ENCODE measurements around the gene MRPS7. TPM values are rescaled to one million over a fixed set of nuclear protein-coding genes. Genes with fewer than 3 reads are reported as not detected.
A peak's percentile ranks its signal among the peaks of the same experiment; 100 is the strongest.

Gene MRPS7
- total RNA-seq, 1 donor from 2014 or later, result 38.2 TPM

DNA sequence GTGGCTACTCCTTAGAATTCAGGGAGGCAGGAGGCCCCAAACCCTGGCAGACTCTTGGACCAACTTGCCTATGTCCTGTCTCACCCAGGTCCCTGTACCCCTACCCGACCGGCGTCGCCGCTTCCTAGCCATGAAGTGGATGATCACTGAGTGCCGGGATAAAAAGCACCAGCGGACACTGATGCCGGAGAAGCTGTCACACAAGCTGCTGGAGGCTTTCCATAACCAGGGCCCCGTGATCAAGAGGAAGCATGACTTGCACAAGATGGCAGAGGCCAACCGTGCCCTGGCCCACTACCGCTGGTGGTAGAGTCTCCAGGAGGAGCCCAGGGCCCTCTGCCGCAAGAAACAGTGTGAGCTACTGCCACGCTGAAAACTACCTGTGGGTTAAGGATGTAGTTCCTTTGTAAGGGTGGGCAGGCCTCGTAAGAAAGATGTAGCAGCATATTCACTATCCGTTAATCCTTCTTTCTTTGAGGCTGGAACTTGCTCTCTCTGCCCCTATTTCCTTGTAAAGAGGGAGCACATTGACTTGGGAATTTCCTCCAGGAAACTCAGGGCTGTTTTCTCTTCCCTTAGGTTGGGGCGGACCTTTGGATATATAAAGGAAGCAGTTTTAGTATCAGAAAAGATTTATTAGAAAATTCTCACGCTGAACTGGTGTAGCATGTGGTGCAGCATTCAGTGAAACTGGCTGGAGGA is 4.1 kb downstream of the MRPS7 start:
- no peak overlapping the region for H3K4me3 Mint-ChIP-seq (ENCODE audit: unreplicated experiment)
- TF ChIP-seq, protein P1, sequence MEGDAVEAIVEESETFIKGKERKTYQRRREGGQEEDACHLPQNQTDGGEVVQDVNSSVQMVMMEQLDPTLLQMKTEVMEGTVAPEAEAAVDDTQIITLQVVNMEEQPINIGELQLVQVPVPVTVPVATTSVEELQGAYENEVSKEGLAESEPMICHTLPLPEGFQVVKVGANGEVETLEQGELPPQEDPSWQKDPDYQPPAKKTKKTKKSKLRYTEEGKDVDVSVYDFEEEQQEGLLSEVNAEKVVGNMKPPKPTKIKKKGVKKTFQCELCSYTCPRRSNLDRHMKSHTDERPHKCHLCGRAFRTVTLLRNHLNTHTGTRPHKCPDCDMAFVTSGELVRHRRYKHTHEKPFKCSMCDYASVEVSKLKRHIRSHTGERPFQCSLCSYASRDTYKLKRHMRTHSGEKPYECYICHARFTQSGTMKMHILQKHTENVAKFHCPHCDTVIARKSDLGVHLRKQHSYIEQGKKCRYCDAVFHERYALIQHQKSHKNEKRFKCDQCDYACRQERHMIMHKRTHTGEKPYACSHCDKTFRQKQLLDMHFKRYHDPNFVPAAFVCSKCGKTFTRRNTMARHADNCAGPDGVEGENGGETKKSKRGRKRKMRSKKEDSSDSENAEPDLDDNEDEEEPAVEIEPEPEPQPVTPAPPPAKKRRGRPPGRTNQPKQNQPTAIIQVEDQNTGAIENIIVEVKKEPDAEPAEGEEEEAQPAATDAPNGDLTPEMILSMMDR (IDR thresholded peaks at IDR 0.05), result no peak
- H3K36me3 Mint-ChIP-seq (ENCODE audit: low read depth), result peaks cover 5% of the 10 kb centered on the region
- DNase-seq (ENCODE audit: low spot score), result no peak
- H3K27me3 Mint-ChIP-seq (ENCODE audit: low read depth), result no peaks in the 10 kb centered on the region
- no peak overlapping the region for H3K27ac Mint-ChIP-seq (ENCODE audit: unreplicated experiment)
- no peaks in the 10 kb centered on the region for H3K9me3 Mint-ChIP-seq (ENCODE audit: low read depth)
- peaks cover 28% of the 10 kb centered on the region for H3K4me1 Mint-ChIP-seq (ENCODE audit: low read depth)

DNA sequence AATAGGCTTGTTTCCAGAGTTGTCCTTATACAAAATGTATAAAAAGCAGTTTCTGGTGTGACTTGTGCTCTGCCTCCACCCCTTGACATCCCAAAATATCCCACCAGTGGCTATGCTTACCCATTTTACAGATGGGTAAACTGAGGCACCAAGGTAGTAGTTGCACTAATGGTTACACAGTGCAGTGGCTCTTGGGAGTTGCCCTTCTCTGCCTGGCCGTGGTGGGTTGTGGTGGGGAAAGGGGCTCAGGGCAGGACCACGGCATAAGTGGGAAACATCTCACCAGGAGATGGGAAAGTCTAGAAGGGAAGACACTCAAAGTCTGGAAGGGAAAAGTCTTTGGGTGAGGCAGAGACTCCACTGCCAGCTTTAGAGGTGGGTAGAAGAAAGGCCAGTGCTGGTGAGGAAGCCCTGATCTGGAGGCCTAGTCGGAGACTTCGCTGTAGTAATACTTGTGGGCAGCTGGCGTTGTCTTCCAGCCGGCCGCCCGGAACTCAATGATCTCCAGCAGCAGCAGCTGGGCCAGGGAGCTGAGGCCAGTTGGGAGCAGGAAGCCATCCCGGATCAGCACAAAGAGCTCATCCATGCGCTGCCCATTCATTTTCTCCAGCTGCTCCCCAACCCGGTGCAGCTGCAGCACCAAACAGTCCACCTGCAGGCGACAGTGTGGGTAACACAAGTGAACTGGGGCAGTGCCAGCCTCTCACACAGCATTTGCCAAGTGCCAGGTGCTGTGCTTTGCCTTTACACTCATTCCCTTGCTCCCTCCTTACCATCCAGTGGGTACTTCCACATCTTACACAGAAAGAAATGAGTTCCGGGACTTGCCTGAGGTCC is 4.9 kb downstream of the MRPS7 start:
- no peak overlapping the region for H3K27ac Mint-ChIP-seq (ENCODE audit: unreplicated experiment)
- DNase-seq (ENCODE audit: low spot score), result no peak
- H3K27me3 Mint-ChIP-seq (ENCODE audit: low read depth), result no peaks in the 10 kb centered on the region
- no peak overlapping the region for H3K4me3 Mint-ChIP-seq (ENCODE audit: unreplicated experiment)
- H3K9me3 Mint-ChIP-seq (ENCODE audit: low read depth), result no peaks in the 10 kb centered on the region
- peaks cover 5% of the 10 kb centered on the region for H3K36me3 Mint-ChIP-seq (ENCODE audit: low read depth)
- peaks cover 24% of the 10 kb centered on the region for H3K4me1 Mint-ChIP-seq (ENCODE audit: low read depth)
- TF ChIP-seq, protein P1 (IDR thresholded peaks at IDR 0.05), result no peak

DNA sequence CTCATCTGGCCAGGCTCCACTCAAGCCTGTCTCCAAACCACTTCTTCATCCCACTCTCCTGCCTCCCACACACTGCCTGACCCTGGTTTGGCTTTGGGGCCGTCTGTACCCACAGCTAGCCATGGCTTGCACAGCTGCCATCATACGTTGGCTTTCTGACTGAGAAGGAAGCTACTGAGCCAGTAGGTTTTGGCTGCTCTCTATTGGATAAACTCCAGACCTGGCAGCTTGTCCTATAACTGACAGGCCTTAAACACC is 5.4 kb downstream of the MRPS7 start:
- TF ChIP-seq, protein P1 (IDR thresholded peaks at IDR 0.05), result no peak
- Mint-ChIP-seq H3K9me3 (ENCODE audit: low read depth) (no peaks in the 10 kb centered on the region), H3K36me3 (ENCODE audit: low read depth) (peaks cover 5% of the 10 kb centered on the region), H3K4me1 (ENCODE audit: low read depth) (peaks cover 27% of the 10 kb centered on the region), H3K27me3 (ENCODE audit: low read depth) (no peaks in the 10 kb centered on the region), H3K4me3 (ENCODE audit: unreplicated experiment) (no peak overlapping the region), H3K27ac (ENCODE audit: unreplicated experiment) (no peak overlapping the region)
- DNase-seq (ENCODE audit: low spot score), result no peak

DNA sequence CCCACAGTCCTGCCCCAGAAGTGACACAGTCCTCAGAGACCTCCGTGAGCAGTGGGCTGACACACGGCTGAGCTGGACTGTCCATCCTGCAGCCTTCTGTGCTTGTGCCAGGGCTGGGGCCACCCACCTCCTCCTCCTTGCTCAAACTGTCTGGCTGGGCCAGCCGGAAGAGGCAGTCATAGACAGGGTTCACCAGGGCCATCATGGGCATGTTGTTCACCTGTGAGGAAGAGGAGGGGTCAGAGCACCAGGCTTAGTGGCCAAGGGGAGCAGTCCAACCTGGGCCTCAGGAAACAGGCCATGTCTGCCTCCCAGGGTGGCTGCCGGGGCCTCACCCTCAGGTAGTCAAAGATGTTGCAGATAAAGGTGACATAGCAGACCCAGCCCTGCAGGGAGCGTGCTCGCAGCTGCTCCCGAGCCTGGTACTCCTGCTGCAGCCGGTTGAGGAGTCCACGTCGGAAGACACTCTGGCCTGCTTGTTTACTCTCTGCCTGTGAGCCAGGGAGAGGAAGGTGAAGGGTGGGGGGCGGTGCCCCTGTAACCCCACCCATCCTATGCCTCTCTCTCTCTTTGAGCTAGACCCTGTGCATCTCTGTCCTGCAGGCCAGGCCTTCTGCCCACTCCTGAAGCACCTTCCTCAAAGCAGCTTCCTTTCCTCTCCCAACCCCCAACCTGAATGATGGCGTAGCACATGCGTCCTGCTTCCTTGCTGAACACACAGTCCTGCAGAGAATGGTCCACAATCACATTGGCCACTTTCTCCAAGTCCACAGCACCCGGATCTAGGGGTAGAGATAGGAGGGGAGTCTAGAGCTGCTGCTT is 5.9 kb downstream of the MRPS7 start:
- Mint-ChIP-seq H3K4me1 (ENCODE audit: low read depth) (peaks cover 23% of the 10 kb centered on the region), H3K36me3 (ENCODE audit: low read depth) (peaks cover 5% of the 10 kb centered on the region), H3K27ac (ENCODE audit: unreplicated experiment) (no peak overlapping the region), H3K27me3 (ENCODE audit: low read depth) (no peaks in the 10 kb centered on the region), H3K9me3 (ENCODE audit: low read depth) (no peaks in the 10 kb centered on the region), H3K4me3 (ENCODE audit: unreplicated experiment) (no peak overlapping the region)
- DNase-seq (ENCODE audit: low spot score), result no peak
- TF ChIP-seq, protein P1 (IDR thresholded peaks at IDR 0.05), result no peak

DNA sequence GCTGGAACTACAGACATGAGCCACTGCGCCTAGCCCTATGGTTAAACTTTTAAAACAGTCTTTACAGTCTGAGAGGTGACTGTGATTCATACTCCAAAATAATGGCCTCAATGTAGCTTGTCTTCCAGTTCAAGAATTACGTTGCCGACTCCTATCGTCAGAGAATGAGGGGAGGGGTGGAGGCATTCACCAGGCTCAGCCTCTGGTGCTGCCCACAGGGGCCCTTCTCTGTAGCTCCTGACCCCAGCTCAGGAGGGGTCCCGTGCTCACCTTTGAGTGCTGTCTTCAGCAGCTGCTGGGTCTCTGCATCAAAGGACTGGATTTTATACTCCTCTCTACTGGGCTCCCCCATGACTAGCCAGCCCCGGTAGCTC is 8.2 kb downstream of the MRPS7 start:
- Mint-ChIP-seq H3K4me1 (ENCODE audit: low read depth) (peaks cover 20% of the 10 kb centered on the region), H3K27ac (ENCODE audit: unreplicated experiment) (peak overlapping the region; percentile 91), H3K36me3 (ENCODE audit: low read depth) (peaks cover 5% of the 10 kb centered on the region), H3K27me3 (ENCODE audit: low read depth) (no peaks in the 10 kb centered on the region), H3K9me3 (ENCODE audit: low read depth) (no peaks in the 10 kb centered on the region), H3K4me3 (ENCODE audit: unreplicated experiment) (peak overlapping the region; percentile 75)
- TF ChIP-seq, protein P1 (IDR thresholded peaks at IDR 0.05), result no peak
- DNase-seq (ENCODE audit: low spot score), result no peak

Measured in chondrocyte (in vitro differentiated cells).